Nephron progenitor cell (in vitro differentiated cells): ENCODE results near the gene SLC38A11.

Experiments used
- DNase-seq: peaks from one replicate; pipeline ENCODE4 v3.0.0; 2021
- H3K27ac Mint-ChIP-seq: 2 replicates; pipeline ENCODE4 v1.8.0; 2021; ENCODE audit warnings: mild to moderate bottlenecking, moderate library complexity, mixed read lengths
- H3K27me3 Mint-ChIP-seq: 2 replicates; pipeline ENCODE4 v1.8.0; 2021; ENCODE audit warnings: mild to moderate bottlenecking, low read depth, mixed read lengths; ENCODE audit not compliant: poor library complexity
- H3K36me3 Mint-ChIP-seq: 2 replicates; pipeline ENCODE4 v1.8.0; 2021; ENCODE audit warnings: low read depth, mixed read lengths
- H3K4me1 Mint-ChIP-seq: 2 replicates; pipeline ENCODE4 v1.8.0; 2021; ENCODE audit warnings: mixed read lengths
- H3K4me3 Mint-ChIP-seq: 2 replicates; pipeline ENCODE4 v1.8.0; 2021; ENCODE audit warnings: mild to moderate bottlenecking, moderate library complexity, mixed read lengths
- H3K9me3 Mint-ChIP-seq: 2 replicates; pipeline ENCODE4 v1.8.0; 2021; ENCODE audit warnings: mild to moderate bottlenecking, moderate library complexity, mixed read lengths
- TF ChIP-seq, protein P1 (sequence below): fragments of 200-600 bp; sonication (generic); IDR thresholded peaks from 2 replicates; pipeline ENCODE4 v1.5.0; 2021; ENCODE audit warnings: antibody characterized with exemption

SLC38A11 gene

DNA sequence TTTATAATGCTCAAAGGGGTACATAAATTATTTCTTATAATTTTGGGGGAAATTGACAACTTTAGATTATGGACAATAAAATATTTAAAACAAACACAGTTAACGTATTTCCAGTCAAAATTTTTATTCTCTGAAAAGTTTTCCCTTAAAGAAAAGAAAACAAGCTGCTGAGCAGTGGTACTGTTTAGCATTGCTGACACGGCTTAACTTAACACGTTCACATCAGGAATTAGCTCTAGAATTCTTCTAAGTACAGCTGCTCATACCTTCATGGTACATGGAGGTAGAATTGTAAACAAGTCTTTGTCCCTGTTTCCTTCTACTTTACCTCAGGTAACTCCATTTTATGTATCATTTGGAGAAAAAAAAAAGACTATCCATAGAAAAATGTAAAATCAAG is 2.0 kb downstream of the SLC38A11 start:
- DNase-seq: no peak
- no peaks in the 10 kb centered on the region for H3K27me3 Mint-ChIP-seq
- H3K36me3 Mint-ChIP-seq: no peaks in the 10 kb centered on the region
- no peaks in the 10 kb centered on the region for H3K9me3 Mint-ChIP-seq
- no peak overlapping the region for H3K4me3 Mint-ChIP-seq
- H3K27ac Mint-ChIP-seq: no peak overlapping the region
- H3K4me1 Mint-ChIP-seq: no peaks in the 10 kb centered on the region
- TF ChIP-seq, protein P1, sequence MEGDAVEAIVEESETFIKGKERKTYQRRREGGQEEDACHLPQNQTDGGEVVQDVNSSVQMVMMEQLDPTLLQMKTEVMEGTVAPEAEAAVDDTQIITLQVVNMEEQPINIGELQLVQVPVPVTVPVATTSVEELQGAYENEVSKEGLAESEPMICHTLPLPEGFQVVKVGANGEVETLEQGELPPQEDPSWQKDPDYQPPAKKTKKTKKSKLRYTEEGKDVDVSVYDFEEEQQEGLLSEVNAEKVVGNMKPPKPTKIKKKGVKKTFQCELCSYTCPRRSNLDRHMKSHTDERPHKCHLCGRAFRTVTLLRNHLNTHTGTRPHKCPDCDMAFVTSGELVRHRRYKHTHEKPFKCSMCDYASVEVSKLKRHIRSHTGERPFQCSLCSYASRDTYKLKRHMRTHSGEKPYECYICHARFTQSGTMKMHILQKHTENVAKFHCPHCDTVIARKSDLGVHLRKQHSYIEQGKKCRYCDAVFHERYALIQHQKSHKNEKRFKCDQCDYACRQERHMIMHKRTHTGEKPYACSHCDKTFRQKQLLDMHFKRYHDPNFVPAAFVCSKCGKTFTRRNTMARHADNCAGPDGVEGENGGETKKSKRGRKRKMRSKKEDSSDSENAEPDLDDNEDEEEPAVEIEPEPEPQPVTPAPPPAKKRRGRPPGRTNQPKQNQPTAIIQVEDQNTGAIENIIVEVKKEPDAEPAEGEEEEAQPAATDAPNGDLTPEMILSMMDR: no peak

DNA sequence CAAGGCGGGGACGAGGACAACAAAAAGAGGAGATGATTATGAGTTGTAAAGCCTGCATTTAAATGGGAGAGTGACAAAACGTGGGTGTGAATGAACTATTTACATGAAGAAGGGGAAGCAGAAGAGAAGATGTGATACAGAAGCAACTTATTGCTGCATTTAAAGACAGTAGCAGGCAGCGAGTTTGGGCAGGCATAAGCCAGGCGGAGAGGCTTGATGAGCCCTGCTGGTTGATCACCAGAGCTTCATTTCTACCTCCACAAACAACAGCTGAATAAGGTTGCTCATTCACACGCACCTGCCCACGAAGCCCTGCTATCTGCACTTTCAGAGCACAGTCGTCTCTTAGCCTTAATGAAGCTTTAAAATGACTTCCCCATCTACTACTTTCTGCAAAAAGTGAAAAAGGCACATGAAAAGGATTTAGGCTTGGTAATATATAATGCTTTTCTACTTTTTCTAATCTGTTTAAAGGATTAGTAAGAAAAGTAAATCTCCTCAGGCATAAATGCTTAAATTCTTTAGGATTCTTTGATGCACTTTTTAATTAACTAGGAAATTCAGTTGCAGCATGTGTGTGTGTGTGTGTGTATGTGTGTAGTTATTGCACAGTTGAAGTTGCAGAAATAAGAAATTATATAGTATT is 3.1 kb downstream of the SLC38A11 start:
- H3K4me1 Mint-ChIP-seq: no peaks in the 10 kb centered on the region
- H3K36me3 Mint-ChIP-seq: no peaks in the 10 kb centered on the region
- H3K4me3 Mint-ChIP-seq: no peak overlapping the region
- H3K9me3 Mint-ChIP-seq: no peaks in the 10 kb centered on the region
- no peak for DNase-seq
- TF ChIP-seq, protein P1: no peak
- no peak overlapping the region for H3K27ac Mint-ChIP-seq
- no peaks in the 10 kb centered on the region for H3K27me3 Mint-ChIP-seq

DNA sequence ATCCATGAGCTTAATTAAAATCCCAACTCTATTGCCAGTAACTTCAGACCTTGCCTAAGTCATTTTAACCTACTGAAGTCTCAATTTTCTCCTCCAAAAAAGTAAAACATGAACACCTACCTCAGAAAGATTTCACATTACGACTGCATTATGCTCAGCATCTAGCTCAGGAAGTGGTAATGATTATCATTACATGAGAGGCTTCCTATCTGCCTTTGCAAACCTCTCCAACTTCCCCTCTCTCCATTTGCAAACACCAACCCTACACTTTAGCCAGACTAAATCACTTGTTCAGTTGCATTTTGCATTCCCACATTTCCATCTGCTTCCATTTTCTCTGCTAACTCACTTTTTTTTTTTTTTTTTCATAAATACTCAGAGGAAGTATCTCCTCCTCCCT is 6.8 kb downstream of the SLC38A11 start:
- DNase-seq: no peak
- H3K27me3 Mint-ChIP-seq: no peaks in the 10 kb centered on the region
- TF ChIP-seq, protein P1: no peak

DNA sequence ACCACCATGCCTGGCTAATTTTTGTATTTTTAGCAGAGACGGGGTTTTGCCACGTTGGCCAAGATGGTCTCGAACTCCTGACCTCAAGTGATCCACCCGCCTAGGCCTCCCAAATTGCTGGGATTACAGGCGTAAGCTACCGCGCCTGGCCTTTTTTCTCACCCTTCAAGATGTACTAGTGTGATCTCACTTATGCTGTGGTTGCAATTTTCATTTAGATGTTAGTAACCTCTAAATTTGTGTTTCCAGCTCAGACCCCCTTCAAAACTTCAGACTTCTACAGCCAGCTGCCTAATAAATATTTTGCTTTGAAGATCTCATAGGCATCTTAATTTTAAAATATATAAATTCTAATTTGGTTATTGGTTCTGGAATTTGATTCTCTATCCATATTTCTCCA is 8.0 kb downstream of the SLC38A11 start:
- H3K4me3 Mint-ChIP-seq: no peak overlapping the region
- H3K9me3 Mint-ChIP-seq: no peaks in the 10 kb centered on the region
- H3K27ac Mint-ChIP-seq: no peak overlapping the region
- no peaks in the 10 kb centered on the region for H3K27me3 Mint-ChIP-seq
- no peak for DNase-seq
- no peaks in the 10 kb centered on the region for H3K36me3 Mint-ChIP-seq
- TF ChIP-seq, protein P1: no peak
- no peaks in the 10 kb centered on the region for H3K4me1 Mint-ChIP-seq

More for the DNA sequence above, 6.8 kb downstream of the SLC38A11 start:
- Mint-ChIP-seq H3K4me3 (no peak overlapping the region), H3K36me3 (no peaks in the 10 kb centered on the region), H3K9me3 (no peaks in the 10 kb centered on the region), H3K4me1 (no peaks in the 10 kb centered on the region), H3K27ac (no peak overlapping the region)

DNA sequence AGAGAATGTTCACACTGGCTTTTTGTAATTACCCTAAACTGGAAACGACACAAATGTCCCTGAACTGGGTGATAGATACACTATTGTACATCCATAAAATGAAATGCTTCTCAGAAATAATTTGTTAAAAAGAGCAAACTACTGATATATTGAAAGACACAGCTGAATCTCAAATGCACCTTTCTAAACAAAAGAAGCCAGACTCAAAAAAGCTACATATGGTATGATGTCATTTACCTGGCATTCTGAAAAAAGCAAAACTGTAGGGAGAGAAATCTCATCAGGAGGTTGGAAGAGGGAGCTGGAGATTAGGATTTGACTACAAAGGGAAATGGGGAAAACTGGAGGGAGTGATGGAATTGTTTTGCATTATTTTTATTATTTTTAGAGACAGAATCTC is 12.0 kb downstream of the SLC38A11 start:
- Mint-ChIP-seq H3K27ac (no peak overlapping the region), H3K4me3 (no peak overlapping the region), H3K36me3 (no peaks in the 10 kb centered on the region), H3K9me3 (no peaks in the 10 kb centered on the region), H3K27me3 (peaks cover 4% of the 10 kb centered on the region), H3K4me1 (no peaks in the 10 kb centered on the region)
- no peak for DNase-seq
- TF ChIP-seq, protein P1: no peak

DNA sequence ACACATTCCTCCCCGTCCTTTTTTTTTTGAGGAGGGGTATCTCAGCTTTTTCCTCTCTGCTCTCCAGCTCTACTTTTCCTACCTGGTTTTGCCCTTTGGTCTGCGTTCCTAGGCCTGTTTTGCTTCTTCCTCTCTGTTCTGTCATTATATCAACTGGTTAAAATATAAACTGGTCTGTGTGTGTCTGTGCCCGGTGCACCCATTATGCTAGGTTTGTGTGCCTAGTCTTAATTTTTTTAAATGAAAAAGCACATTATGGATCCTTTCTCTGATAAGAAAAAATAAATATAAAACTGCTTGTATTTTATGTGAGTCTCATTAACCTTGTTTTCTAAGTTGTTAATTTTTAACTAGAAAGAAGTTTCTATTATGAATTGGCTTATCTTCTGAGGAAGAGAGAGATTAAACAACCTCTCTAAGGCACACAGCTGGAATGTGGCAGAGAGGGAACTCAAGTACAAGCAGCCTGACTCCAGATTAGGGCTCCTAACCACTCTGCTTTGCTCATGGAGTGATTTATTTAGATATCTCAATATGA is 17.4 kb downstream of the SLC38A11 start:
- Mint-ChIP-seq H3K27ac (no peak overlapping the region), H3K36me3 (no peaks in the 10 kb centered on the region), H3K4me1 (no peaks in the 10 kb centered on the region), H3K27me3 (peaks cover 4% of the 10 kb centered on the region), H3K9me3 (no peaks in the 10 kb centered on the region), H3K4me3 (no peak overlapping the region)
- TF ChIP-seq, protein P1: no peak
- no peak for DNase-seq
